OCI-LY1 (cell line): Measurements from ENCODE around the gene TXNDC16.

ENCODE experiments used
- H2AFZ ChIP-seq: fragments of 200-600 bp; sonication (generic), shearing (Covaris generic); 2 replicates; pipeline ENCODE4 v1.6.0; 2014; ENCODE audit warnings: antibody characterized with exemption, mild to moderate bottlenecking, low read length
- H3F3A ChIP-seq: fragments of 200-600 bp; sonication (generic), shearing (Covaris generic); 2 replicates; pipeline ENCODE4 v1.6.0; 2014; ENCODE audit warnings: mild to moderate bottlenecking, antibody characterized with exemption, low read length, moderate library complexity; ENCODE audit not compliant: insufficient read depth
- H3K27ac ChIP-seq: fragments of 200-600 bp; sonication (generic); 2 replicates; pipeline ENCODE4 v1.5.1; 2014; ENCODE audit warnings: low read length, mixed run types, mild to moderate bottlenecking, low read depth; ENCODE audit not compliant: poor library complexity, severe bottlenecking
- H3K27me3 ChIP-seq: fragments of 200-600 bp; sonication (generic); 2 replicates; pipeline ENCODE4 v1.6.0; 2014; ENCODE audit warnings: antibody characterized with exemption, mild to moderate bottlenecking, low read length, moderate library complexity; ENCODE audit not compliant: insufficient read depth
- H3K36me3 ChIP-seq: fragments of 200-600 bp; sonication (generic); 2 replicates; pipeline ENCODE4 v1.6.1; 2014; ENCODE audit warnings: mild to moderate bottlenecking, antibody characterized with exemption, low read length, moderate library complexity, mixed read lengths; ENCODE audit not compliant: insufficient read depth
- H3K4me1 ChIP-seq: fragments of 200-600 bp; sonication (generic); 2 replicates; pipeline ENCODE4 v1.5.1; 2014; ENCODE audit warnings: mild to moderate bottlenecking, low read length, moderate library complexity; ENCODE audit not compliant: insufficient read depth, severe bottlenecking
- H3K4me2 ChIP-seq: fragments of 200-600 bp; sonication (generic), shearing (Covaris generic); 2 replicates; pipeline ENCODE4 v1.6.1; 2014; ENCODE audit warnings: low read length
- H3K4me3 ChIP-seq: fragments of 200-600 bp; sonication (generic); 2 replicates; pipeline ENCODE4 v1.5.1; 2014; ENCODE audit warnings: low read length, low read depth, mild to moderate bottlenecking, mixed read lengths; ENCODE audit not compliant: poor library complexity, severe bottlenecking
- H3K79me2 ChIP-seq: fragments of 200-600 bp; shearing (Covaris generic); 2 replicates; pipeline ENCODE4 v1.6.1; 2016; ENCODE audit warnings: mixed run types, low read length, mixed read lengths; ENCODE audit not compliant: insufficient read depth
- H3K9ac ChIP-seq: fragments of 200-600 bp; sonication (generic), shearing (Covaris generic); 2 replicates; pipeline ENCODE4 v1.6.1; 2014; ENCODE audit warnings: mild to moderate bottlenecking, low read length, mixed read lengths
- H3K9me2 ChIP-seq: fragments of 200-600 bp; sonication (generic), shearing (Covaris generic); 2 replicates; pipeline ENCODE4 v1.6.1; 2014; ENCODE audit warnings: low read depth, mild to moderate bottlenecking, low read length, mixed read lengths
- H3K9me3 ChIP-seq: fragments of 200-600 bp; shearing (Covaris generic); 2 replicates; pipeline ENCODE4 v1.6.1; 2014; ENCODE audit warnings: low read length, mixed read lengths
- H4K20me1 ChIP-seq: fragments of 200-600 bp; sonication (generic), shearing (Covaris generic); 2 replicates; pipeline ENCODE4 v1.6.0; 2016; ENCODE audit warnings: mild to moderate bottlenecking, low read length; ENCODE audit not compliant: insufficient read depth
- CTCF ChIP-seq: fragments of 200-600 bp; sonication (generic), shearing (Covaris generic); IDR thresholded peaks from 2 replicates; pipeline ENCODE4 v1.5.1; 2017; ENCODE audit warnings: mild to moderate bottlenecking, antibody characterized with exemption, low read length, moderate library complexity, mixed read lengths
- EZH2 ChIP-seq: fragments of 200-600 bp; sonication (generic), shearing (Covaris generic); IDR thresholded peaks from 2 replicates; pipeline ENCODE4 v1.8.0; 2017; ENCODE audit warnings: borderline replicate concordance, mixed run types, mild to moderate bottlenecking, antibody characterized with exemption, low read length, moderate library complexity, mixed read lengths

The TXNDC16 gene

GRCh38 chr14:52455291-52456088, 96.8 kb downstream of the TXNDC16 start:
- H3K9me2 ChIP-seq, result no peaks in the 10 kb centered on the region
- H3F3A ChIP-seq, result no peaks in the 10 kb centered on the region; the same call in 1 of the 2 replicates
- H3K4me3 ChIP-seq, result no peak overlapping the region
- H3K9me3 ChIP-seq, result no peaks in the 10 kb centered on the region
- H3K27ac ChIP-seq, result no peak overlapping the region
- TF ChIP-seq CTCF (no peak), EZH2 (no peak)
- no peak overlapping the region for H3K4me2 ChIP-seq
- H3K4me1 ChIP-seq, result no peaks in the 10 kb centered on the region
- H3K36me3 ChIP-seq, result peaks cover 40% of the 10 kb centered on the region
- H2AFZ ChIP-seq, result no peak overlapping the region
- H3K9ac ChIP-seq, result no peak overlapping the region
- H3K27me3 ChIP-seq, result no peaks in the 10 kb centered on the region
- H4K20me1 ChIP-seq, result no peaks in the 10 kb centered on the region
- H3K79me2 ChIP-seq, result no peaks in the 10 kb centered on the region

GRCh38 chr14:52447236-52447635, 105.1 kb downstream of the TXNDC16 start:
- no peak overlapping the region for H3K27ac ChIP-seq
- H3K9ac ChIP-seq, result no peak overlapping the region

GRCh38 chr14:52446355-52446754, 106.0 kb downstream of the TXNDC16 start:
- no peak for TF ChIP-seq EZH2
- no peak for TF ChIP-seq CTCF
- Histone ChIP-seq H3K4me1 (no peaks in the 10 kb centered on the region), H3K9me3 (no peaks in the 10 kb centered on the region), H3K79me2 (no peaks in the 10 kb centered on the region), H3K4me3 (no peak overlapping the region), H3K36me3 (peaks cover 41% of the 10 kb centered on the region), H3K4me2 (no peak overlapping the region), H3K27ac (no peak overlapping the region), H3K9ac (no peak overlapping the region), H4K20me1 (no peaks in the 10 kb centered on the region), H3K27me3 (no peaks in the 10 kb centered on the region), H2AFZ (no peak overlapping the region), H3K9me2 (no peaks in the 10 kb centered on the region), H3F3A (no peaks in the 10 kb centered on the region)

More at GRCh38 chr14:52447236-52447635, 105.1 kb downstream of the TXNDC16 start:
- TF ChIP-seq CTCF, result no peak
- no peak for TF ChIP-seq EZH2
- Histone ChIP-seq H3K9me2 (no peaks in the 10 kb centered on the region), H2AFZ (no peak overlapping the region), H3K79me2 (no peaks in the 10 kb centered on the region), H3K27me3 (no peaks in the 10 kb centered on the region), H3K4me2 (no peak overlapping the region), H4K20me1 (no peaks in the 10 kb centered on the region), H3K4me3 (no peak overlapping the region), H3K9me3 (no peaks in the 10 kb centered on the region), H3F3A (no peaks in the 10 kb centered on the region), H3K36me3 (peaks cover 46% of the 10 kb centered on the region), H3K4me1 (no peaks in the 10 kb centered on the region)
